Measurements from ENCODE around the gene TTBK1.

The TTBK1 gene

GRCh38 chr6:43271944-43272343 lies 28.7 kb downstream of the TTBK1 start:
- no peak overlapping the region for H3K4me2 ChIP-seq
- H3K36me3 ChIP-seq (ENCODE audit: insufficient read depth) = no peaks in the 10 kb centered on the region
- no peaks in the 10 kb centered on the region for H3K79me2 ChIP-seq (ENCODE audit: insufficient read depth, low read depth)
- no peaks in the 10 kb centered on the region for H3K4me1 ChIP-seq (ENCODE audit: low read depth, poor library complexity, severe bottlenecking)
- H3K4me3 ChIP-seq (IDR thresholded peaks at IDR 0.05; ENCODE audit: insufficient read depth, low read depth, low read length) = no peak overlapping the region
- no peak overlapping the region for H3K9ac ChIP-seq
- no peak overlapping the region for H2AFZ ChIP-seq (ENCODE audit: low read depth)
- H4K20me1 ChIP-seq (ENCODE audit: insufficient read depth) = no peaks in the 10 kb centered on the region
- TF ChIP-seq CTCF (conservative IDR thresholded peaks at IDR 0.05; ENCODE audit: low read depth, low read length) = no peak
- H3K27ac ChIP-seq = no peak overlapping the region
- H3K27me3 ChIP-seq (ENCODE audit: insufficient read depth, low read depth) = no peaks in the 10 kb centered on the region

GRCh38 chr6:43273707-43274106 lies 30.4 kb downstream of the TTBK1 start:
- no peaks in the 10 kb centered on the region for H3K79me2 ChIP-seq (ENCODE audit: insufficient read depth, low read depth)
- H4K20me1 ChIP-seq (ENCODE audit: insufficient read depth) = no peaks in the 10 kb centered on the region
- H3K27me3 ChIP-seq (ENCODE audit: insufficient read depth, low read depth) = no peaks in the 10 kb centered on the region
- no peak overlapping the region for H3K27ac ChIP-seq
- no peak overlapping the region for H3K9ac ChIP-seq
- H3K4me1 ChIP-seq (ENCODE audit: low read depth, poor library complexity, severe bottlenecking) = no peaks in the 10 kb centered on the region
- no peak overlapping the region for H2AFZ ChIP-seq (ENCODE audit: low read depth)
- no peaks in the 10 kb centered on the region for H3K36me3 ChIP-seq (ENCODE audit: insufficient read depth)
- TF ChIP-seq CTCF (conservative IDR thresholded peaks at IDR 0.05; ENCODE audit: low read depth, low read length) = no peak
- no peak overlapping the region for H3K4me3 ChIP-seq (IDR thresholded peaks at IDR 0.05; ENCODE audit: insufficient read depth, low read depth, low read length)
- H3K4me2 ChIP-seq = no peak overlapping the region

- H3K9ac ChIP-seq = no peak overlapping the region
- no peak overlapping the region for H3K27ac ChIP-seq
- H3K27me3 ChIP-seq (ENCODE audit: insufficient read depth, low read depth) = no peaks in the 10 kb centered on the region
- no peak overlapping the region for H2AFZ ChIP-seq (ENCODE audit: low read depth)
- no peak overlapping the region for H3K4me3 ChIP-seq (IDR thresholded peaks at IDR 0.05; ENCODE audit: insufficient read depth, low read depth, low read length)
- no peak overlapping the region for H3K4me2 ChIP-seq
- no peak for TF ChIP-seq CTCF (conservative IDR thresholded peaks at IDR 0.05; ENCODE audit: low read depth, low read length)
- no peaks in the 10 kb centered on the region for H3K79me2 ChIP-seq (ENCODE audit: insufficient read depth, low read depth)
- no peaks in the 10 kb centered on the region for H3K36me3 ChIP-seq (ENCODE audit: insufficient read depth)
- no peaks in the 10 kb centered on the region for H3K4me1 ChIP-seq (ENCODE audit: low read depth, poor library complexity, severe bottlenecking)
- no peaks in the 10 kb centered on the region for H4K20me1 ChIP-seq (ENCODE audit: insufficient read depth)
Observed at GRCh38 chr6:43274127-43274915, 31.0 kb downstream of the TTBK1 start.

- H3K79me2 ChIP-seq (ENCODE audit: insufficient read depth, low read depth) = no peaks in the 10 kb centered on the region
- TF ChIP-seq CTCF (conservative IDR thresholded peaks at IDR 0.05; ENCODE audit: low read depth, low read length) = no peak
- H4K20me1 ChIP-seq (ENCODE audit: insufficient read depth) = no peaks in the 10 kb centered on the region
- H3K27me3 ChIP-seq (ENCODE audit: insufficient read depth, low read depth) = no peaks in the 10 kb centered on the region
- H3K36me3 ChIP-seq (ENCODE audit: insufficient read depth) = no peaks in the 10 kb centered on the region
- no peak overlapping the region for H3K4me2 ChIP-seq
- no peaks in the 10 kb centered on the region for H3K4me1 ChIP-seq (ENCODE audit: low read depth, poor library complexity, severe bottlenecking)
- no peak overlapping the region for H3K27ac ChIP-seq
- no peak overlapping the region for H3K9ac ChIP-seq
- no peak overlapping the region for H3K4me3 ChIP-seq (IDR thresholded peaks at IDR 0.05; ENCODE audit: insufficient read depth, low read depth, low read length)
- H2AFZ ChIP-seq (ENCODE audit: low read depth) = no peak overlapping the region
Observed at GRCh38 chr6:43274916-43275597, 31.8 kb downstream of the TTBK1 start.
